Measurements from ENCODE around the gene MAGI2. TPM values are rescaled to one million over a fixed set of nuclear protein-coding genes. Genes with fewer than 3 reads are reported as not detected.
"Not testable (repeated sequence)": the region's sequence is repeated elsewhere in the genome, so short reads cannot be mapped to it uniquely, and the experiment has no call there.

The MAGI2 gene
- polyA plus RNA-seq, 1 donor = 3.7 TPM

DNA sequence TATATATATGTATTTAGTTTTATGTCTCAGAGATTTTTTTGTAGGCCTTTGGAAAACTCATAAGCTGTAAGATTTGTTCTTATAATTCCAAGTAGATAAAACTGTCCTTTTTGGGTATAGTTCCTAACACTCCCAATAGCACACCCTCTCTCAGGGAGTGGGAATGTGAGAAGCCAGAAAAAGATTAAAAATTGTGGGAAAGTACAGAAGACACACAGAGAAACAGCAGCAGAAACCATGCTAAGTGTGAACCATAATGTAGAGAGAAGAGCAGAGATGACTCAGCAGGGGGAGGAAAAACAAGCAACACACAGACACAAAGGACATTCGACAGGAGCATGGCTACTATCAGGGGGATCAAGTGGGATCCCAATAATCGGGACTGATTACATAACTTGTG lies 401.6 kb downstream of the MAGI2 start:
- no peak for DNase-seq (ENCODE audit: low read depth)

DNA sequence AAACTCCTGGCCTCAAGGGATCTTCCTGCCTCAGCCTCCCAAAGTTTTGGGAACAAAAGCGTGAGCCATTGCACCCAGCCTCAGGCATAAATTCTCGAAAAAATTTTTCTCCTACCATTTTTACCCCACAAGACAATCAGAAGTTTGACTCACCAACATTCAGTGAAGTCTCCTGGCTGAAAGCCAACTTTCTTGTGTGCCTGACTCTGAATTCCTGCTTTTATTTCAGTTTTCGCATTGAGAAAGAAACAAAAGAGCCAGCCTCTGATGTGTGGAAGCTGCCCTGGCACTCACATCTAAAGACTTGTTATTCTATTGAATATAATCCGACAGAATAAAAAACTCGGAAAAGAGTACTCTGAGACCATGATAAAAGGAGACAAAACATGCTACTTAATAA lies 402.9 kb downstream of the MAGI2 start:
- DNase-seq (ENCODE audit: low read depth) = no peak

DNA sequence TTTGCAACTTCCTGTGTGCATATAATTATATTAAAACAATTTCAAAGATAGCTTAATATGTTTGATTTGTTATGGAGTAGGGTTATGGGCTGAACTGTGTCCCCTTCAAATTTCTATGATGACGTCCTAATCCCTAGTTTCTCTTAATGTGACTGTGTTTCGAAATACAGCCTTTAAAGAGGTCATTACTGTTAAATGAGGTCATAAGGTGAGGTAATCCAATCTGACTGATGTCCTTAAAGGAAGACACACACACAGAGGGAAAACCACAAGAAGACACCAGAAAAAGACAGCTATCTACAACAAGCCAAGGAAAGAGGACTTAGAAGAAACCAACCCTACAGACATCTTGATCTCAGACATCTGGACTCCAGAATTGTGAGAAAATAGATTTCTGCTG lies 407.4 kb downstream of the MAGI2 start:
- DNase-seq (ENCODE audit: low read depth) = no peak

DNA sequence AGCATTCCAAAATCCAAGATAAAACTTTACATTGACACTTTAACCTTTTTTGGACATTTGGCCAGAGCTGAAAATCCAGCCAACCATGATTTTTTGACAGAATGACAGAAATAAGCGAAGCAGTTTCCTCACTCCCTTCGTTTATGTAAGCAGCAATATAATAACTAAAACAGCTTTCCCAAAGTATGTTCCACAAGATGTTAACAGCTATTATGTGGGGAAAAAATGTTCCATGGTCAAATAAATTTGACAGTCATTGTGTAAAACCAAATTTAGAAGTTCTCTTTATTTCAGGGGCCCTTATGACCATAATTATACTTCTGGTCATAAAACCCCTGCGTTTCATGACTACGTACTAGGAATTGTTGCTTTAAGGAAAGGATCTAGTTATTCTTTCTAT lies 416.5 kb downstream of the MAGI2 start:
- DNase-seq (ENCODE audit: low read depth) = no peak

GRCh38 chr7:79036356-79036755 lies 417.1 kb downstream of the MAGI2 start:
- DNase-seq (ENCODE audit: low read depth) = no peak

DNA sequence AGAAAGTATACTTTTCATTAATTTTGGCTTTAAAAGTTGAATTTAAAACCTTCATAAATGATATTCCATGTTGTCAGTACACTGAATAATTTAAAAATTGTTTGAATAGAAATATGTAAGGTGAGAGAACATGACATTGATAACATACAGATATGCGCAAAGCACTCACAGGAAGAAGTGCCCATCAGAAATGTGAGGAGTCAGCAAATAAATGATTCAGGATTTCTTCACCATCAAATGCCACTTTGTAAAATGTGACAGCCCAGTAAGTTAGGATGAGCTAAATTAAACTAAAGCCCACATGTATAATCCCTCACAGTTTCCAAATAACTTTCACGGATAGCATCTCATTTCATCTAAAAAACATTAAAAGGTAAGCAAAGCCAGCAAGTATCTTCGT lies 417.6 kb downstream of the MAGI2 start:
- no peak for DNase-seq (ENCODE audit: low read depth)

GRCh38 chr7:79034730-79035129 lies 418.7 kb downstream of the MAGI2 start:
- no peak for DNase-seq (ENCODE audit: low read depth)

- not testable (repeated sequence) for DNase-seq (ENCODE audit: low read depth)
These were observed 433.8 kb downstream of the MAGI2 start for GRCh38 chr7:79019711-79020110.

- no peak for DNase-seq (ENCODE audit: low read depth)
These were observed 441.5 kb downstream of the MAGI2 start for GRCh38 chr7:79011921-79012320.

GRCh38 chr7:79009647-79010046 lies 443.8 kb downstream of the MAGI2 start:
- DNase-seq (ENCODE audit: low read depth) = no peak

DNA sequence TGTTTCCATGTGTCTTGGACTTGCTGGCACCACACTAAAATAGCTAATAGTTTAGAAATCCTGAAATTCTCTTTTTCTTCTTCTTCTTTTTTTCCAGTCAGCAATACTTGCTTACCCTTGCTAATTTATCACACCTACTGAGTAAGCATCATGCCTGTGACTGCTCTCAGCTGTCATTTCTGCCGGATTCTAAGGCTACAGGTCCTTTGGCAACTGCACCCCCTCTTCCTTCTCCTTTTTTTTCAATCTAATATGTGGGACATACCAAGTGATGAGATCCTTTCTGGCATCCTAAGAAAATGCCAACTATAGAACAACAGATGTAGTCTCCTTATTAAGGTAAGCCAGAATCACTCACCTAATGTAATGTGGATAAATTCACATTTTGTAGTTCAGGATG lies 444.7 kb downstream of the MAGI2 start:
- DNase-seq (ENCODE audit: low read depth) = no peak

DNA sequence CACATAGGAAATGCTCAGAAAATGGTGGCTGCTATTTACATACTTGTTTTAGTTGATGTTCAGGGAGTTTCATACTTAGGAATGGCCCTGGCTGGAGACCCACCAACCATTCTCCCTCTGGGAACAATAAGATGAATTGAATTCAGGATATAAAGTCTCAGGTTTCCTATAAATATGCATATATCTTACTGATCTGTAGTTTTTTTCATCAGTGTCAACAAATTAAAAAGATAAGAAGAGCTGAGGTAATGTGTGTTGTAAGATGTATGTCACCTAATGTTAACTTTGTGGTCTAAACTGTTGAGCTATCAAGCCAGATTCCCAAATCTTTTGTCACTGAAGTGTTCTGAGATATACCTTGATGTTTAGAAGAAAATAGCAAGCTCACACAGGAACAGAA lies 457.5 kb downstream of the MAGI2 start:
- no peak for DNase-seq (ENCODE audit: low read depth)

GRCh38 chr7:78993341-78993740 lies 460.1 kb downstream of the MAGI2 start:
- no peak for DNase-seq (ENCODE audit: low read depth)

GRCh38 chr7:78985509-78985908 lies 468.0 kb downstream of the MAGI2 start:
- DNase-seq (ENCODE audit: low read depth) = no peak

GRCh38 chr7:78983483-78983882 lies 470.0 kb downstream of the MAGI2 start:
- DNase-seq (ENCODE audit: low read depth) = no peak

- DNase-seq (ENCODE audit: low read depth) = no peak
These were observed 483.0 kb downstream of the MAGI2 start for GRCh38 chr7:78970440-78970916.

- no peak for DNase-seq (ENCODE audit: low read depth)
These were observed 484.5 kb downstream of the MAGI2 start for GRCh38 chr7:78968951-78969350.

DNA sequence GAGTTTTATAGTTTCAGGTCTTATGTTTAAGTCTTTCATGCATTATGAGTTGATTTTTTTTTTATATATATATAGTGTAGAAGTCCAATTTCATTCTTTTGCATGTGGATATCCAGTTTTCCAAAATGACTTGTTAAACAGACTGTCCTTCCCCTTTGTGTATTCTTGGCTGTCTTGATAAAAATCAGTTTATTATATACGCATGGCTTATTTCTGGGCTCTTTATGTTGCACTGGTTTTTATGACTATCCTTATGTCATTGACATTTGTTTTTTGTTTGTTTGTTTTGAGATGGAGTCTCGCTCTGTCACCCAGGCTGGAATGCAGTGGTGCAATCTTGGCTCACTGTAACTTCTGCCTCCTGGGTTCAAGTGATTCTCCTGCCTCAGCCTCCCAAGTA lies 485.9 kb downstream of the MAGI2 start:
- DNase-seq (ENCODE audit: low read depth) = not testable (repeated sequence)

DNA sequence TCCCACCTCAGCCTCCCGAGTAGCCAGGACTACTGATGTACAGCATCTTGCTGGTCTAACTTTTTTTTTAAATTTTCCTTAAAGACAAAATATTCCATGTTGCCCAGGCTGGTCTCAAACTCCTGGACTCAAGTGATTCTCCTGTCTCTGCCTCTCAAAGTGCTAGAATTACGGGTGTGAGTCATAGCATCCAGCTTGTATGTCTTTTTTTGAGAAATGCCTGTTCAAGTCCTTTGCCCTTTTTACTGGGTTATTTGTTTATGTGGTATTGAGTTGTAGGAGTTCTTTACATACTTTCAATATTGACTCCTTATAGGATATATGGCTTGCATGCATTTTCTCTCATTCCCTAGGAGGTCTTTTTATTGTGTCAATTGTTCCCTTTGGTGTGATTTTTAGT lies 486.4 kb downstream of the MAGI2 start:
- no peak for DNase-seq (ENCODE audit: low read depth)

- DNase-seq (ENCODE audit: low read depth) = no peak
These were observed 494.0 kb downstream of the MAGI2 start for GRCh38 chr7:78959477-78959876.

GRCh38 chr7:78955329-78955728 lies 498.1 kb downstream of the MAGI2 start:
- DNase-seq (ENCODE audit: low read depth) = no peak

- no peak for DNase-seq (ENCODE audit: low read depth)
These were observed 499.6 kb downstream of the MAGI2 start for GRCh38 chr7:78953726-78954363.

DNA sequence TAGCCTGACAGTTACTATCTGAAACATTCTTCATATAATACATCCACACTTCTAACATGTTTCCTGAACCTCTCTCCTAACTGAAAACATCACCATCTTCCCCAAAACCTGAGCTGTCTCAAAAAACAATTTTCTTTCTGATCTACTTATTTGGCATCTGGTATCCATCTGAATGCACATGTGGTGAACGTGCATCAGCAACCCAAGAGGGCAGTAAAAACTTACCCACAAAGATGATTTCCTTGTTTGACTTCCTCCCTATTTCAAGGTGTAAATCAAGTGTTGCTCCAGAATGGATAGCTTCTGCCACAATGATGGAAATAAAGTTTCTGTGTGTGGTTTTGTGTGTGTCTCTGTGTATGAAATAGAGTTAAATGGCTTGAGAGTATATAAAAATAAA lies 500.4 kb downstream of the MAGI2 start:
- DNase-seq (ENCODE audit: low read depth) = no peak

DNA sequence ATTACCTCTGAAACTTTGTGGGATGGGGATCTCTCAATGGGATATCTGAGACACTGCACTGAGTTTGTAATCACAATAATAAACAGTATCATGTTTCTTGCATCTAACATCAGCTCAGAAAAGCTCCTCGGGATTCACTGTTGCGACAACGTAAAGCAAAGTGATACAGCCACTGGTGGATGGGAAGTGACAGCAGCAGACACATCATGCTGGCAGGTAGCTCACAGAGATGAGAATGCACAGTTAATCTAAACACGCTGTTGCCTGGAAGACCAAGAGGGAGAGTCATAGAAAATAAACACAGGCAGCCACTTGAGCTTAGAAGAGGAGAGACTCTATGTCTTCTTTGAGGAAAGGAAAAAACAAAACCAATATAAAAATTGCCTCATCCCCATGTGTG lies 513.8 kb downstream of the MAGI2 start:
- no peak for DNase-seq (ENCODE audit: low read depth)
